Measurements from ENCODE around the gene CDC27. TPM values are rescaled to one million over a fixed set of nuclear protein-coding genes. Genes with fewer than 3 reads are reported as not detected.
A peak's percentile ranks its signal among the peaks of the same experiment; 100 is the strongest.
"Not testable (repeated sequence)": the region's sequence is repeated elsewhere in the genome, so short reads cannot be mapped to it uniquely, and the experiment has no call there.

Gene CDC27
- polyA plus RNA-seq, 1 donor from 2014 or later, result 90.9 TPM

DNA sequence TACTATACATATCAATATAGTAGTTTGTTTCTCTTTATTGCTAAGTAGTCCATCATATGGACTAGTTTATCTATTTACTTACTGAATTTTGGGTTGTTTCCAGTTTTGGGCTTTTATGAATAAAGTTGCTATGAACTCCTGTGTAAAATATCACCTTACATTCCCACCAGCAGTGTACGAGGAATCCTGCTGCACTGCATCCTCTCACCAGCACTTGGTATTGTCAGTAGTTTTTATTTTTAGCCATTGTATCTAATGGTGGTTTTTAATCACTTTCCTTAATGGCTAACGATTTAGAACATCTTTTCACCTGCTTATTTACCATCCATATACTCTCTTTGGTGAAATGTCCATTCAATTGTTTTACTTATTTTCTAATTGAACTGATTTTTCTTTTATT lies 24.0 kb downstream of the CDC27 start:
- no peaks in the 10 kb centered on the region for H3K9me3 Mint-ChIP-seq
- peaks cover 12 to 25% (median 13%) of the 10 kb centered on the region in 3 donors for H3K4me1 Mint-ChIP-seq
- H3K27me3 Mint-ChIP-seq, result no peaks in the 10 kb centered on the region
- H3K27ac Mint-ChIP-seq, result peak overlapping the region in 1 of 3 donors; percentile 60
- no peaks in the 10 kb centered on the region for H3K36me3 Mint-ChIP-seq
- no peak overlapping the region for H3K4me3 Mint-ChIP-seq

DNA sequence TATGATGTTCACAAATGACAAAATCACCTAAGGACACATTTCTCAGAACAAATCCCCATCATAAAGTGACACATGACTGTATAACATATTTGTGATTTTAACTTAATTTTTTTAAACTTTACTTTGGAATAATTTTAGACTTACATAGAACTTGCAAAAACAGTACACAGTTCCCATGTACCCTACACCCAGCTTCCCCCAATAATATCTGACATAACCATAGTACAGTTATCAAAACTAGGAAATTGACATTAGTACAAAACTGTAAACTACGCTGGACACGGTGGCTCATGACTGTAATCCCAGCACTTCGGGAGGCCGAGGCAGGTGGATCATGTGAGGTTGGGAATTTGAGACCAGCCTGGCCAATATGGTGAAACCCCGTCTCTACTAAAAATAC lies 24.8 kb downstream of the CDC27 start:
- H3K36me3 Mint-ChIP-seq, result no peaks in the 10 kb centered on the region
- H3K4me1 Mint-ChIP-seq, result peaks cover 12 to 25% (median 13%) of the 10 kb centered on the region in 3 donors
- H3K4me3 Mint-ChIP-seq, result no peak overlapping the region
- no peaks in the 10 kb centered on the region for H3K9me3 Mint-ChIP-seq
- H3K27ac Mint-ChIP-seq, result no peak overlapping the region
- no peaks in the 10 kb centered on the region for H3K27me3 Mint-ChIP-seq

DNA sequence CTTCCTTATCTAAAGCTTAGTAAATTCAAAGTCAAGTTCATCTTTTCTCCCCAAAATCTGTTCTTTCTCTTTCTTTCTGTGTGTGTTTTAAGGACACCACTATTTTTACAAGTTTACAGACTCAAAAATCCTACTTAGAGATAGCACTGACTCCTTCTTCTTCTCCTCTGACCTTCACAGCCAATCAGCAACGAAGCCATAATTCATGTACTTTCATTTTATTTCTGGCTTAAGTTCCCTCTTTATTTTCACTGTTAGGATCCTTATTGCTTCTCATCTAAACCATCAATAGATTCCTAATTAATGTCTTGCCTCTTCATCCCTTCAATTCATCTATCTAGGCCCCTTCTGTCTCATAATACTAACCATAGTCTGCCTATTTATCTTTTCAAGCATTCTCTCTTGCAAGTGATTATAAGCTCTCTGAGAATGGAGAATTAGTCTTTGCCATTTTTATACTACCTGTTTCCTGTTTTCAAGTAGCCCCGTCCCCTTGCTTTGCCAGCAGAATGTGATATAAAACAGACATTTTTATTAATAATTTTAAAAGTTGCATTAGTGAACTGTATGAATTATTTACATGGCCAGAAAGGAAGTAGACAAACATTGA lies 27.0 kb downstream of the CDC27 start:
- H3K4me1 Mint-ChIP-seq, result peaks cover 11 to 24% (median 12%) of the 10 kb centered on the region in 3 donors
- H3K27me3 Mint-ChIP-seq, result no peaks in the 10 kb centered on the region
- H3K9me3 Mint-ChIP-seq, result no peaks in the 10 kb centered on the region
- peak overlapping the region; percentile 0 to 92 (median 69) for H3K27ac Mint-ChIP-seq
- peak overlapping the region; percentile 13 to 83 (median 70) for H3K4me3 Mint-ChIP-seq
- no peaks in the 10 kb centered on the region for H3K36me3 Mint-ChIP-seq

DNA sequence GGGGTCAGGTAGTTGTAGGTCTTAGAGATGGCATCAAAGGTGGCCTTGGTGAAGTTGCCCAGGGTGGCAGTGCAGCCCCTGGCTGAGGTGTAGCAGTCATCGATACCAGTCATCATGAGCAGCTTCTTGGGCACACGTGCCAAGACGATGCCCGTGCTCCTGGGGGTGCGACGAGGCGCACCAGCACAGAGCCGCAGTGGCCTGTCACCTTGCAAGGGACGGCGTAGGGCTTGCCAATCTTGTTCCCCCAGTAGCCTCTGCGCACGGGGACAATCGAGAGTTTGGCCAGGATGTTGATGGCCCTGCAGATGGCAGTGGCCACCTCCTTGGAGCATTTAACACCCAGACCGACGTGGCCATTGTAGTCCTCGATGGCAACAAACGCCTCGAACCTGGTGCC lies 29.8 kb downstream of the CDC27 start:
- H3K4me1 Mint-ChIP-seq, result peaks cover 11 to 21% (median 13%) of the 10 kb centered on the region in 3 donors
- no peak overlapping the region for H3K27ac Mint-ChIP-seq
- H3K9me3 Mint-ChIP-seq, result no peaks in the 10 kb centered on the region
- no peaks in the 10 kb centered on the region for H3K27me3 Mint-ChIP-seq
- no peak overlapping the region for H3K4me3 Mint-ChIP-seq
- no peaks in the 10 kb centered on the region for H3K36me3 Mint-ChIP-seq

DNA sequence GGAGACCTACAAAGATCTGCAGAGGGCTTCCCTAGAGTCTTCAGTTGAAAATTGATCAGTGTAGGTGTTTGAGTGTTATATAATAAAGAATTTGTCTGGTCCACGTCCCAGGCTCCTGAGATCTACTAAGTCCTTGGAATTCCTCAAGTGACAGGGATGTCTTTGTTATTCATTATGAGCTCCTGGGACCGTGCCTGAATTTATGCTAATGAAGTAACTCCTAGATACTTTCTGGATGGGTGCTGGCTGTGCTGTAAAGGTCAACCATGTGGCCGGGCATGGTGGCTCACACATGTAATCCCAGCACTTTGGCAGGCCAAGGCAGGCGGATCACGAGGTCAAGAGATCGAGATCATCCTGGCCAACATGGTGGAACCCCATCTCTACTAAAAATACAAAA lies 43.7 kb downstream of the CDC27 start:
- peaks cover 5% of the 10 kb centered on the region for H3K36me3 Mint-ChIP-seq
- no peak overlapping the region for H3K4me3 Mint-ChIP-seq
- H3K27me3 Mint-ChIP-seq, result no peaks in the 10 kb centered on the region
- no peaks in the 10 kb centered on the region for H3K9me3 Mint-ChIP-seq
- H3K4me1 Mint-ChIP-seq, result peaks cover 0 to 3% (median 0%) of the 10 kb centered on the region in 3 donors
- H3K27ac Mint-ChIP-seq, result peak overlapping the region in 1 of 3 donors; percentile 67

DNA sequence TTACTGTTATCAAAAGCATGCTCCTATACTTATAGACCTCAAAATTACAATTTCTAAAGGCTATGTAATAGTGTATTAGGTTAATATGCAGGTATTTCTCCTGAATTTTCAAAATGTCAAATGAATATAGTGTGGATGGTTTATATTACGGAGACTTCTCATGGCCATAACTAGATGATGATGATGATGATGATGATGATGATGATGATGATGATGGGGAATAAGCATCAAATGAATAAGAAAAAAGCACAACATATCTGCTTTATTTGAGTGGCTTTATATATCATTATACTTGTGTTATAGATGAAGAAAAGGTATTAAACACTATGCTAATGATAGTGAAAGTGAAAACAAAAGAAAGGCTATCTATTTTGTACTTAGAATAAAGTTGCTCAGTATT lies 53.9 kb downstream of the CDC27 start:
- Mint-ChIP-seq H3K4me3 (no peak overlapping the region), H3K36me3 (peaks cover 16% of the 10 kb centered on the region), H3K4me1 (peaks cover 0 to 1% (median 1%) of the 10 kb centered on the region in 3 donors), H3K27ac (no peak overlapping the region), H3K27me3 (no peaks in the 10 kb centered on the region), H3K9me3 (no peaks in the 10 kb centered on the region)

DNA sequence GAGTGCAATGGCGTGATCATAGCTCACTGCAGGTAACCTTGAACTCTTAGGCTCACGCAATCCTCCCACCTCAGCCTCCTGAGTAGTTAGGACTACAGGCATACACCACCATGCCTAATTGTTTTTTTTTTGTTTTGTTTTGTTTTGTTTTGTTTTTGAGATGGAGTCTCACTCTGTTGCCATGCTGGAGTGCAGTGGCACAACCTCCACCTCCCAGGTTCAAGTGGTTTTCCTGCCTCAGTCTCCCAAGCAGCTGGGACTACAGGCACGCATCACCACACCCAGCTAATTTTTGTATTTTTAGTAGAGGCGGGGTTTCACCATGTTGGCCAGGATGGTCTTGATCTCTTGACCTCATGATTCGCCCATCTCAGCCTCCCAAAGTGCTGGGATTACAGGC lies 54.7 kb downstream of the CDC27 start:
- not testable (repeated sequence) for H3K27ac Mint-ChIP-seq, H3K4me1 Mint-ChIP-seq, H3K9me3 Mint-ChIP-seq, H3K27me3 Mint-ChIP-seq, H3K4me3 Mint-ChIP-seq
- H3K36me3 Mint-ChIP-seq, result peaks cover 16% of the 10 kb centered on the region

DNA sequence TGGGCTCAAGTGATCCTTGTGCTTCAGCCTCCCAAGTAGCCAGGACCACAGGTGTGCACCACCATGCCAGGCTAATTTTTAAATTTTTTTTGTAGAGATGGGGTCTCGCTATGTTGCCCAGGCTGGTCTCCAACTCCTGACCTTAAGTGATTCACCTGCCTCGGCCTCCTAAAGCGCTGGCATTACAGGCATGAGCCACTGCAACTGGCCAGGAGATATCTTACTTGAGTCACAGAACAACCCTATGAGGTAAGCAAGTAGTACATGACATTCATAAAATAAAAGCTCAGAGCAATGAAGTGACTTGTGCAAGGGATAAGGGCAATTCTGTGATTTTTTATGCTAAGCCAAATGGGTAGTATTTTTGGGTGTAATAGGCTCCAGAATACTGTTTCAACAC lies 57.3 kb downstream of the CDC27 start:
- peaks cover 0 to 1% (median 0%) of the 10 kb centered on the region in 3 donors for H3K4me1 Mint-ChIP-seq
- no peak overlapping the region for H3K27ac Mint-ChIP-seq
- no peaks in the 10 kb centered on the region for H3K9me3 Mint-ChIP-seq
- no peak overlapping the region for H3K4me3 Mint-ChIP-seq
- peaks cover 7% of the 10 kb centered on the region for H3K36me3 Mint-ChIP-seq
- no peaks in the 10 kb centered on the region for H3K27me3 Mint-ChIP-seq

DNA sequence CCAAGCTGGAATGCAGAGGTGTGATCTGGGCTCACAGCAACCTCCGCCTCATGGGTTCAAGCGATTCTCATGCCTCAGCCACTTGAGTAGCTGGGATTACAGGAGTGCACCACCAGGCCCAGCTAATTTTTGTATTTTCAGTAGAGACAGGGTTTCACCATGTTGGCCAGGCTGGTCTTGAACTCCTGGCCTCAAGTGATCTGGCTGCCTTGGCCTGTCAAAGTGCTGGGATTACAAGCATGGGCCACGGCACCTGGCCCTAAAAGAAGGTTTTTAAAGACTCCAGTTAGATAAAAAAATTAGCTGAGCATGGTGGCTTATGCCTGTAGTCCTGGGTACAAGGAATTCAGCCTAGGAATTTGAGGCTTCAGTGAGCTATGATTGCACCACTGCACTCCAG lies 62.3 kb downstream of the CDC27 start:
- H3K4me1 Mint-ChIP-seq, H3K27ac Mint-ChIP-seq, H3K4me3 Mint-ChIP-seq, H3K36me3 Mint-ChIP-seq, H3K27me3 Mint-ChIP-seq, H3K9me3 Mint-ChIP-seq: not testable (repeated sequence)

DNA sequence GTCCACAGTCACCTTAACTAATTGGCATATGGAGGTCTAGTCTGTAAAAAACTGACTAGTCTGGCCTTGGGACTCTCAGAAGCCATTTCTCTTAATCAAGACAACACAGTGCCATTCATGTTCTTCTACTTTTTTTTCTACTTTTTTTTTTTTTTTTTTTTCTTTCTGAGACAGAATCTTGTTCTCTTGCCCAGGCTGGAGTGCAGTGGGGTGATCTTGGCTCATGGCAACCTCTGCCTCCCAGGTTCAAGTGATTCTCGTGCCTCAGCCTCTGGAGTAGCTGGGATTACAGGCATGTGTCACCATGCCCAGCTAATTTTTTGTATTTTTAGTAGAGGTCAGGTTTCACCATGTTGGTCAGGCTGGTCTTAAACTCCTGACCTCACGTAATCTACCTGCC lies 65.8 kb downstream of the CDC27 start:
- H3K4me1 Mint-ChIP-seq, H3K9me3 Mint-ChIP-seq, H3K4me3 Mint-ChIP-seq, H3K27me3 Mint-ChIP-seq, H3K27ac Mint-ChIP-seq, H3K36me3 Mint-ChIP-seq: not testable (repeated sequence)

DNA sequence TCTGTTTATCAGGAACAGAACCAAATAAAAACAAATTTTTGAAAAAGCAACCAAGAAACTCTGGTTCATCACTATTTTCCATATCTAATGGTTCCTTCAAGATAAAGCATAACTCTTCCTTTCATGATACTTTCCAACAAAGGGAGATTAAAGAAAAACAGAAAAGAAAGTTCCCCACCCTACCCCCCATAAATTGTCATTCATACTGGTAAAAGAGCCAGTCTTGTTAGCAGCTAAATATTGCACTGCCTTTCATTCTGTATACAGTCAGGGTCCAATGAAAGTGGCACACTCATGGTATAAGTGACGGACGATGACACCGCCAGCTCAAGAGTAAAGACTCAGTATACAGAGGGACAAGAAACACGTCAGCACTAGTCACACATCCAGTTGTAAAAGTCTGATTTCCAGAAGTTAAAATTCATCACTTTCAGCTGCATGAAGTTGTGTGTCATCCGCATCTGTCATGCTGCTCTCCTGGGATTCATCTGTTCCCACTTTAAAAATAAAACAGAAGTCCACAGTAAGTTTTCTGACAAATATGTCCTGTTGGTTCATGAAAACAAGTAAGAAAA lies 68.5 kb downstream of the CDC27 start:
- no peak overlapping the region for H3K27ac Mint-ChIP-seq
- no peak overlapping the region for H3K4me3 Mint-ChIP-seq
- H3K9me3 Mint-ChIP-seq, result no peaks in the 10 kb centered on the region
- H3K4me1 Mint-ChIP-seq, result no peaks in the 10 kb centered on the region
- no peaks in the 10 kb centered on the region for H3K27me3 Mint-ChIP-seq
- peaks cover 7% of the 10 kb centered on the region for H3K36me3 Mint-ChIP-seq

DNA sequence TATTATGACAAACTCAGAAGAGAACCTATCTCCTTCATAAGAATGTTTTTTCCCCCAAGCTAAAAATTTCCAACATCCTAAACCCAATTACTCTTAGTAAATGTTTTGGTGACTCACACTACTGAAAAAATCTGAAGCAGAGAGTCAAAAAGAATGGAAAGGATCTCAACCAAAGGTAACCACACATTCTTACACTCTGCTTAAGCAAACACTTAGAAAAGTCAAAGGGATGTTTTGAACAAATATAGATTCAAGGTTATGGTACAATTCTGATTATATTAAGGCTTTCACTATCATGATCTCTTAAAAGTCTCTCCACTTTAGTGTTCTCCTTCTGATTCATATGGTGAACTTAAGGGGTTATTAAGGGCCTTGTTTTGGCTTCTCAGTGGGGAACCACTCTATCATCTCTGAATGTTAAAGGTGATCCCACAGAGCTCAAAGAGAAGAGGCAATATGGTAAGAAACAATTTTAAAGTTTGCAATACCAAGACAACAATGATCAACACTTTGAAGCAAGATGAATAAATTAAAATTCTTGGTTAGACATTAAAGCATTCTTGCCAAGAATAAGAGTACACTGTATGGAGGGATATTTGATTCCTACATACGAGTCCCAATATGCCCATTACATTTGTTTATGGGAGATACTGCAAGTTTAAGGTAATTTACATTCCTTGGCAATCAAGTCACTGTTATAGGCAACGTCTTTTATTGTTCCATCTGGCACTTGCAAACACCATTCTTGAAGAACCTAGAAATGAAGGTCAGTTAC lies 69.2 kb downstream of the CDC27 start:
- Mint-ChIP-seq H3K4me3 (no peak overlapping the region), H3K9me3 (no peaks in the 10 kb centered on the region), H3K4me1 (no peaks in the 10 kb centered on the region), H3K27ac (no peak overlapping the region), H3K36me3 (peaks cover 7% of the 10 kb centered on the region), H3K27me3 (no peaks in the 10 kb centered on the region)

DNA sequence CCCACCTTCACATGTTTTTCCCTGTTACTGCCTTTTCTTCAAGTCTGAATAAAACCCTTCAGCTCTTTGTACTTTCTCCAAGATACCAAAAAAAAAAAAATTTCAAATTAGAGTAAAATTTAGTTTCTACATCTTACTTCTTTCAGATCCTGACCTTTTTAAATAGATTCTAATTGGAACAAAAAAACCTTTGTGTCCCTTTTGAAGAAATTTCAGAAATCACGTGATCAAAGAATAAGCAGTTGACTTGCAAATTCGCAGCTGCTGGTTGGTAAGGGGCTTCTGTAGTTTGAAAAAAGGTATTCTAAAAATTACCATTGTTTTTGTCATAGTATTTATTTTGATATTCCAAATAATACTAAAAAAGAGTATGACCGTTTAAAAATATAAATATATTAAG lies 71.7 kb downstream of the CDC27 start:
- H3K36me3 Mint-ChIP-seq, result peaks cover 7% of the 10 kb centered on the region
- H3K4me3 Mint-ChIP-seq, result no peak overlapping the region
- no peaks in the 10 kb centered on the region for H3K9me3 Mint-ChIP-seq
- no peaks in the 10 kb centered on the region for H3K27me3 Mint-ChIP-seq
- H3K27ac Mint-ChIP-seq, result no peak overlapping the region
- H3K4me1 Mint-ChIP-seq, result no peaks in the 10 kb centered on the region

DNA sequence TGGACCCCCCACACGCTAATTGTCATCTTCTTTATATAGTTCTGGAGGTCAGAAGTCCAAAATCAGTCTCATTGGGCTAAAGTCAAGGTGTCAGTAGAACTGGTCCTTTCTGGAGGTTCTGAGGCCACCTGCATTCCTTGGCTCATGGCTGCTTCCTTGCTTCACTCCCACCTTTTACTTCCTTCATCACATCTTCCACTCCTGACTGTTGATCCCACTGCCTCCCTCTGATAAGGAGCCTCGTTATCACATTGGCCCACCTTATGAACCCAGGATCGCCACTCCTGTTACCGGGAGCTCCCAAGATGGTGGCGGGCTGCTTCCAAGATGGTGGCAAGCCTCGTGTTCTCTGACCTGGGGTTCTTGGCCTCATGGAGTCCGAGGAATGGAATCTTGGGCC lies 83.0 kb downstream of the CDC27 start:
- Mint-ChIP-seq H3K4me1 (no peaks in the 10 kb centered on the region), H3K36me3 (no peaks in the 10 kb centered on the region), H3K27me3 (peaks cover 5% of the 10 kb centered on the region), H3K4me3 (peak overlapping the region in 1 of 4 donors; percentile 55), H3K27ac (no peak overlapping the region), H3K9me3 (no peaks in the 10 kb centered on the region)

DNA sequence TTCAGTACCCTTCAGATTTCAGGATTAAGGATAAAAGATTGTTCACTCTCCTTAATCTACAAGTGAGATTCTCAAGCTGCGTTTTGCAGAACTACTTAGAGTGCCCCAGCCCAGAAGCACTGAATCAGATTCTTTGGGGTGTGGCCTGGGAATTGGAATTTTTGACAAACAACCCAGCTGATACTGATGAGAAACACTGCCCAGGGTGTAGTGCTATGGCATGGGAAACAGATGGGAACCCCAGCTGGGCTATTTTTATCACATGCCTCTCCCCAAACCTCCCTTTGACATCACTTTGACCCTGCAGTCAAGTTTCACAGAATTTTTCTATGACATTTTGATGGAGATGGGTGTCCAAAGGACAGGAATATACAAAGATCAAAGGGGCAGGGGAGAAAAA lies 83.8 kb downstream of the CDC27 start:
- H3K36me3 Mint-ChIP-seq, H3K4me1 Mint-ChIP-seq, H3K27ac Mint-ChIP-seq, H3K4me3 Mint-ChIP-seq, H3K9me3 Mint-ChIP-seq, H3K27me3 Mint-ChIP-seq: not testable (repeated sequence)

DNA sequence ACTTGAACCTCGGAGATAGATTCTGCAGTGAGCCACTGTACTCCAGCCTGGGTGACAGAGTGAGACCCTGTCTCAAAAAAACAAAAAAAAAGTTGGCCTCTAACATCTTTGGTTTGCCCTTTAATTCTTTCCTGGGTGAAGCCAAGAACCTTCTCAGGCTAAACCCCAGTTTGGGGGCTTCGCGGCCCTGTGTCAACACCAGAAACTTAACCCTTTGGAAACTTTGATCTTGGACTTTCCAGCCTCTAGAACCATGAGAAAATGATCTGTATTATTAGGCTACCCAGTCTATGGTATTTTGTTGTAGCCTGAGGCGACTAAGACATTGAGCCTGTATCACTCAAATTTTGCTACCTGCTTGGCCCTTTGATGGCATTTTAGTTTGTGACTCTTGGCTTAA lies 86.2 kb downstream of the CDC27 start:
- no peak overlapping the region for H3K27ac Mint-ChIP-seq
- H3K9me3 Mint-ChIP-seq, result no peaks in the 10 kb centered on the region
- peak overlapping the region in 1 of 4 donors; percentile 60 for H3K4me3 Mint-ChIP-seq
- H3K36me3 Mint-ChIP-seq, result no peaks in the 10 kb centered on the region
- peaks cover 5% of the 10 kb centered on the region for H3K27me3 Mint-ChIP-seq
- H3K4me1 Mint-ChIP-seq, result peaks cover 5 to 13% (median 9%) of the 10 kb centered on the region in 3 donors
